ENCODE data around the gene ERCC6L. TPM values are rescaled to one million over a fixed set of nuclear protein-coding genes. Genes with fewer than 3 reads are reported as not detected.

ERCC6L gene
- total and polyA plus RNA-seq, 4 donors = 0.16 to 0.71 (median 0.30) TPM

DNA sequence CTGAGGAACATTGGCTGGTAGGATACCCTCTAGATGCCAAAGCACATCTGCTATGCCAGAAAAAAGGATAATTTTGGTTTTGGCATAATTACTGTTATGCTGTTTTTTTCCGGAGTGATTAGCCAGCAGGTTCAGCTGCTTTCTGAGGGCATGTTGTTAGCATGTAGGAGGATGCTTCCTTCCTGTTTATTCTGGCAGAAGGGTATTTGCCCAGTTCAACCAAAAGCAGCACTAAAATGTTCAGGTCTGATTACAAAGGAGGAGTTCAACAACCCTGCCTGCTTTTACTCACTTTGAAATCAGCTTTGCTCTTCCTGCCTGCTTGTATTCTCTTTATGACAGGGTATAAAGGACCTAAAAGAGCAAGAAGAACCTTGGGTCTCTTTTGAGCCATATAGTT is 21.9 kb downstream of the ERCC6L start:
- no peak overlapping the region for H3K9ac ChIP-seq (ENCODE audit: insufficient read depth in 1 of 2, low read length in 2 of 2)
- no peaks in the 10 kb centered on the region for H3K4me1 ChIP-seq (ENCODE audit: control insufficient read depth in 5 of 5, insufficient read depth in 5 of 5, low read length in 5 of 5)
- H3K9me3 ChIP-seq (ENCODE audit: control insufficient read depth in 4 of 4, insufficient read depth in 3 of 4, low read length in 3 of 4) = peaks cover 0 to 4% (median 1%) of the 10 kb centered on the region in 4 donors
- TF ChIP-seq, protein P1, sequence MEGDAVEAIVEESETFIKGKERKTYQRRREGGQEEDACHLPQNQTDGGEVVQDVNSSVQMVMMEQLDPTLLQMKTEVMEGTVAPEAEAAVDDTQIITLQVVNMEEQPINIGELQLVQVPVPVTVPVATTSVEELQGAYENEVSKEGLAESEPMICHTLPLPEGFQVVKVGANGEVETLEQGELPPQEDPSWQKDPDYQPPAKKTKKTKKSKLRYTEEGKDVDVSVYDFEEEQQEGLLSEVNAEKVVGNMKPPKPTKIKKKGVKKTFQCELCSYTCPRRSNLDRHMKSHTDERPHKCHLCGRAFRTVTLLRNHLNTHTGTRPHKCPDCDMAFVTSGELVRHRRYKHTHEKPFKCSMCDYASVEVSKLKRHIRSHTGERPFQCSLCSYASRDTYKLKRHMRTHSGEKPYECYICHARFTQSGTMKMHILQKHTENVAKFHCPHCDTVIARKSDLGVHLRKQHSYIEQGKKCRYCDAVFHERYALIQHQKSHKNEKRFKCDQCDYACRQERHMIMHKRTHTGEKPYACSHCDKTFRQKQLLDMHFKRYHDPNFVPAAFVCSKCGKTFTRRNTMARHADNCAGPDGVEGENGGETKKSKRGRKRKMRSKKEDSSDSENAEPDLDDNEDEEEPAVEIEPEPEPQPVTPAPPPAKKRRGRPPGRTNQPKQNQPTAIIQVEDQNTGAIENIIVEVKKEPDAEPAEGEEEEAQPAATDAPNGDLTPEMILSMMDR (IDR thresholded peaks at IDR 0.05; ENCODE audit: control extremely low read depth, extremely low read depth) = no peak
- H3K36me3 ChIP-seq (ENCODE audit: control insufficient read depth in 4 of 4, insufficient read depth in 4 of 4, low read length in 4 of 4) = peaks cover 0 to 2% (median 0%) of the 10 kb centered on the region in 4 donors
- DNase-seq (no peak), ATAC-seq (ENCODE audit: insufficient read depth, low FRiP score) (no peak)
- no peak overlapping the region for H3K4me3 ChIP-seq
- no peaks in the 10 kb centered on the region for H3K27me3 ChIP-seq (ENCODE audit: control insufficient read depth in 3 of 3, insufficient read depth in 3 of 3, low read length in 2 of 3)
- no peak overlapping the region for H3K27ac ChIP-seq (ENCODE audit: low read depth in 1 of 2, low read length in 1 of 2)
- 67 to 88% methylated on average over 1 of the region's 1 CpG for whole genome bisulfite sequencing, 2 donors

GRCh38 chrX:72208126-72208800 is 30.6 kb downstream of the ERCC6L start:
- DNase-seq = no peak
- H3K27me3 ChIP-seq (ENCODE audit: control insufficient read depth in 3 of 3, insufficient read depth in 3 of 3, low read length in 2 of 3) = peaks cover 0 to 18% (median 17%) of the 10 kb centered on the region in 3 donors
- no peaks in the 10 kb centered on the region for H3K4me1 ChIP-seq (ENCODE audit: control insufficient read depth in 5 of 5, insufficient read depth in 5 of 5, low read length in 5 of 5)
- 89 to 100% methylated on average over 4 of the region's 4 CpGs for WGBS, 2 donors
- no peak overlapping the region for H3K4me3 ChIP-seq
- H3K36me3 ChIP-seq (ENCODE audit: control insufficient read depth in 4 of 4, insufficient read depth in 4 of 4, low read length in 4 of 4) = peaks cover 0 to 6% (median 0%) of the 10 kb centered on the region in 4 donors
- no peak overlapping the region for H3K9ac ChIP-seq (ENCODE audit: insufficient read depth in 1 of 2, low read length in 2 of 2)
- H3K27ac ChIP-seq (ENCODE audit: low read depth in 1 of 2, low read length in 1 of 2) = no peak overlapping the region
- H3K9me3 ChIP-seq (ENCODE audit: control insufficient read depth in 4 of 4, insufficient read depth in 3 of 4, low read length in 3 of 4) = no peaks in the 10 kb centered on the region
- no peak for ATAC-seq (ENCODE audit: insufficient read depth, low FRiP score)
- TF ChIP-seq, protein P1 (IDR thresholded peaks at IDR 0.05; ENCODE audit: control extremely low read depth, extremely low read depth) = no peak

GRCh38 chrX:72207366-72207765 is 31.5 kb downstream of the ERCC6L start:
- Histone ChIP-seq H3K4me1 (ENCODE audit: control insufficient read depth in 5 of 5, insufficient read depth in 5 of 5, low read length in 5 of 5) (no peaks in the 10 kb centered on the region), H3K4me3 (no peak overlapping the region), H3K9me3 (ENCODE audit: control insufficient read depth in 4 of 4, insufficient read depth in 3 of 4, low read length in 3 of 4) (no peaks in the 10 kb centered on the region), H3K27ac (ENCODE audit: low read depth in 1 of 2, low read length in 1 of 2) (no peak overlapping the region), H3K36me3 (ENCODE audit: control insufficient read depth in 4 of 4, insufficient read depth in 4 of 4, low read length in 4 of 4) (peaks cover 0 to 6% (median 0%) of the 10 kb centered on the region in 4 donors), H3K27me3 (ENCODE audit: control insufficient read depth in 3 of 3, insufficient read depth in 3 of 3, low read length in 2 of 3) (peaks cover 0 to 20% (median 17%) of the 10 kb centered on the region in 3 donors), H3K9ac (ENCODE audit: insufficient read depth in 1 of 2, low read length in 2 of 2) (no peak overlapping the region)
- no peak for DNase-seq
- no peak for ATAC-seq (ENCODE audit: insufficient read depth, low FRiP score)
- WGBS, 2 donors = 91 to 97% methylated on average over 4 of the region's 4 CpGs
- TF ChIP-seq, protein P1 (IDR thresholded peaks at IDR 0.05; ENCODE audit: control extremely low read depth, extremely low read depth) = no peak
